Activated CD4-positive, alpha-beta T cell treated with anti-CD3 and anti-CD28 coated beads for 48 hours (primary cell): ENCODE data around the gene CHAF1A.

Source experiments
- DNase-seq: peaks from one replicate; pipeline ENCODE4 v3.0.0-alpha.2; 2020

Gene CHAF1A

GRCh38 chr19:4367781-4368127, 34.7 kb upstream of the CHAF1A start:
- no peak for DNase-seq

GRCh38 chr19:4368128-4368820, 34.2 kb upstream of the CHAF1A start:
- no peak for DNase-seq

- DNase-seq = peak; percentile 80
Observed at GRCh38 chr19:4369109-4369887, 33.1 kb upstream of the CHAF1A start.

GRCh38 chr19:4369888-4370260, 32.6 kb upstream of the CHAF1A start:
- peak; percentile 86 for DNase-seq

GRCh38 chr19:4370418-4371041, 31.9 kb upstream of the CHAF1A start:
- DNase-seq = no peak

GRCh38 chr19:4371247-4372164, 30.9 kb upstream of the CHAF1A start:
- no peak for DNase-seq

- no peak for DNase-seq
Observed at GRCh38 chr19:4372165-4373012, 30.1 kb upstream of the CHAF1A start.

- no peak for DNase-seq
Observed at GRCh38 chr19:4373013-4373367, 29.4 kb upstream of the CHAF1A start.

GRCh38 chr19:4373601-4374497, 28.6 kb upstream of the CHAF1A start:
- DNase-seq = no peak

- DNase-seq = no peak
Observed at GRCh38 chr19:4374498-4375163, 27.8 kb upstream of the CHAF1A start.

- no peak for DNase-seq
Observed at GRCh38 chr19:4375164-4376027, 27.0 kb upstream of the CHAF1A start.

- no peak for DNase-seq
Observed at GRCh38 chr19:4376028-4376670, 26.3 kb upstream of the CHAF1A start.

GRCh38 chr19:4376671-4376990, 25.8 kb upstream of the CHAF1A start:
- no peak for DNase-seq

GRCh38 chr19:4376991-4377781, 25.3 kb upstream of the CHAF1A start:
- no peak for DNase-seq

- no peak for DNase-seq
Observed at GRCh38 chr19:4378886-4379285, 23.6 kb upstream of the CHAF1A start.

- DNase-seq = peak; percentile 57
Observed at GRCh38 chr19:4379383-4380253, 22.8 kb upstream of the CHAF1A start.

- peak; percentile 65 for DNase-seq
Observed at GRCh38 chr19:4380254-4380727, 22.1 kb upstream of the CHAF1A start.
